ENCODE measurements around the gene EXTL2.

EXTL2 gene

DNA sequence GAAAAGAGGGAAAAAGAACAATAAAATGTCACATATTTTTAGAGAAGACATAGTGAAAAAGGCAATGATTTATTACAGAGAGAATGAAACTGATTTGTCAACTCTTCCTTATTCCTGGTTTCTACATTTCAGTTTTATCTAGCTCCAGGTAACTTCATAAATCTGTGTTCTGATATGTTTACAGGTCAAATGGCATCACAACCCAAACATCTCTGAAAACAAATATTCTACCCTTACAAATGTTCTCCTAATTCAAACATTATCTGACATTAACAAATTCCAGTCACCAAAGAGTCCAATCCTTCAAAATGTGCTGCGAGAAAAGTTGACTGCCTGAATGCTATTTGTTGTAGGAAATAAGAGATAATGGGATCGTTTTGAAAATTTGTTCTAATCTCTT is 20.2 kb downstream of the EXTL2 start:
- Histone ChIP-seq H3K27ac (ENCODE audit: low read length) (no peak overlapping the region), H3K4me2 (ENCODE audit: low read depth, low read length) (no peak overlapping the region), H3K9me2 (replicated peaks; ENCODE audit: insufficient read depth, low read length) (no peaks in the 10 kb centered on the region), H3K4me1 (ENCODE audit: low read length) (no peaks in the 10 kb centered on the region), H3K79me2 (ENCODE audit: low read length) (no peaks in the 10 kb centered on the region), H3K9me3 (replicated peaks; ENCODE audit: insufficient read depth, low read length) (no peaks in the 10 kb centered on the region), H2AFZ (ENCODE audit: low read length) (no peak overlapping the region), H3K27me3 (replicated peaks; ENCODE audit: insufficient read depth, low read length) (no peaks in the 10 kb centered on the region), H3K36me3 (replicated peaks; ENCODE audit: insufficient read depth, low read length) (no peaks in the 10 kb centered on the region), H4K20me1 (ENCODE audit: insufficient read depth, low read length) (no peaks in the 10 kb centered on the region), H3F3A (ENCODE audit: insufficient read depth, low read length) (no peaks in the 10 kb centered on the region), H3K9ac (ENCODE audit: low read length) (no peak overlapping the region), H3K4me3 (ENCODE audit: low read length) (no peak overlapping the region)
- DNase-seq, result no peak
- TF ChIP-seq EZH2 (optimal IDR thresholded peaks at IDR 0.05; ENCODE audit: low read depth, low read length), result no peak
- no peak for TF ChIP-seq EZH2phosphoT487 (IDR thresholded peaks at IDR 0.05; ENCODE audit: low read length)
- TF ChIP-seq, protein P1, sequence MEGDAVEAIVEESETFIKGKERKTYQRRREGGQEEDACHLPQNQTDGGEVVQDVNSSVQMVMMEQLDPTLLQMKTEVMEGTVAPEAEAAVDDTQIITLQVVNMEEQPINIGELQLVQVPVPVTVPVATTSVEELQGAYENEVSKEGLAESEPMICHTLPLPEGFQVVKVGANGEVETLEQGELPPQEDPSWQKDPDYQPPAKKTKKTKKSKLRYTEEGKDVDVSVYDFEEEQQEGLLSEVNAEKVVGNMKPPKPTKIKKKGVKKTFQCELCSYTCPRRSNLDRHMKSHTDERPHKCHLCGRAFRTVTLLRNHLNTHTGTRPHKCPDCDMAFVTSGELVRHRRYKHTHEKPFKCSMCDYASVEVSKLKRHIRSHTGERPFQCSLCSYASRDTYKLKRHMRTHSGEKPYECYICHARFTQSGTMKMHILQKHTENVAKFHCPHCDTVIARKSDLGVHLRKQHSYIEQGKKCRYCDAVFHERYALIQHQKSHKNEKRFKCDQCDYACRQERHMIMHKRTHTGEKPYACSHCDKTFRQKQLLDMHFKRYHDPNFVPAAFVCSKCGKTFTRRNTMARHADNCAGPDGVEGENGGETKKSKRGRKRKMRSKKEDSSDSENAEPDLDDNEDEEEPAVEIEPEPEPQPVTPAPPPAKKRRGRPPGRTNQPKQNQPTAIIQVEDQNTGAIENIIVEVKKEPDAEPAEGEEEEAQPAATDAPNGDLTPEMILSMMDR (IDR thresholded peaks at IDR 0.05; ENCODE audit: low read length), result no peak

DNA sequence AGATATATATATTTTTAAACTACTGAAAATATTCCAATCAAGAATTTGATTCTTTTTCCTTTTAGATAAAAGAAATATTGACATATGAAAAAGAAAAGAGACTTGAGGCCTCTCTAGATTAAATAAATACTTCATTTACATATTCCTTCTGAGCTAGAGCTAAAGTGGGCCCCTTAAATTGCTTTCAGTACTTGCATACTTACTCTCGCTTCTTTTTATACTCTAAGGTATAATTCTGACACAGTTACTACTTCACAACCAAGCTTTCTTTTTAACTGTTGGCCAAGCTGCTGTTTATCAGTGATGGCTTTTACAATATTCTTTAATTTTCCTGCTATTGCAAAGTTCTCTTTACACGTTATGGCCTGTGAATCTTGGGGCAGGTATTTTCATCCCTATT is 24.6 kb downstream of the EXTL2 start:
- no peaks in the 10 kb centered on the region for H3K4me1 ChIP-seq (ENCODE audit: low read length)
- H3K9me2 ChIP-seq (replicated peaks; ENCODE audit: insufficient read depth, low read length), result no peaks in the 10 kb centered on the region
- H3K27me3 ChIP-seq (replicated peaks; ENCODE audit: insufficient read depth, low read length), result no peaks in the 10 kb centered on the region
- TF ChIP-seq, protein P1 (IDR thresholded peaks at IDR 0.05; ENCODE audit: low read length), result no peak
- no peak for TF ChIP-seq EZH2 (optimal IDR thresholded peaks at IDR 0.05; ENCODE audit: low read depth, low read length)
- no peak for TF ChIP-seq EZH2phosphoT487 (IDR thresholded peaks at IDR 0.05; ENCODE audit: low read length)
- H3K79me2 ChIP-seq (ENCODE audit: low read length), result no peaks in the 10 kb centered on the region
- no peak overlapping the region for H2AFZ ChIP-seq (ENCODE audit: low read length)
- H3K27ac ChIP-seq (ENCODE audit: low read length), result no peak overlapping the region
- no peaks in the 10 kb centered on the region for H3K9me3 ChIP-seq (replicated peaks; ENCODE audit: insufficient read depth, low read length)
- no peaks in the 10 kb centered on the region for H3F3A ChIP-seq (ENCODE audit: insufficient read depth, low read length)
- H3K4me2 ChIP-seq (ENCODE audit: low read depth, low read length), result no peak overlapping the region
- no peaks in the 10 kb centered on the region for H4K20me1 ChIP-seq (ENCODE audit: insufficient read depth, low read length)
- H3K4me3 ChIP-seq (ENCODE audit: low read length), result no peak overlapping the region
- no peaks in the 10 kb centered on the region for H3K36me3 ChIP-seq (replicated peaks; ENCODE audit: insufficient read depth, low read length)
- H3K9ac ChIP-seq (ENCODE audit: low read length), result no peak overlapping the region
- no peak for DNase-seq

DNA sequence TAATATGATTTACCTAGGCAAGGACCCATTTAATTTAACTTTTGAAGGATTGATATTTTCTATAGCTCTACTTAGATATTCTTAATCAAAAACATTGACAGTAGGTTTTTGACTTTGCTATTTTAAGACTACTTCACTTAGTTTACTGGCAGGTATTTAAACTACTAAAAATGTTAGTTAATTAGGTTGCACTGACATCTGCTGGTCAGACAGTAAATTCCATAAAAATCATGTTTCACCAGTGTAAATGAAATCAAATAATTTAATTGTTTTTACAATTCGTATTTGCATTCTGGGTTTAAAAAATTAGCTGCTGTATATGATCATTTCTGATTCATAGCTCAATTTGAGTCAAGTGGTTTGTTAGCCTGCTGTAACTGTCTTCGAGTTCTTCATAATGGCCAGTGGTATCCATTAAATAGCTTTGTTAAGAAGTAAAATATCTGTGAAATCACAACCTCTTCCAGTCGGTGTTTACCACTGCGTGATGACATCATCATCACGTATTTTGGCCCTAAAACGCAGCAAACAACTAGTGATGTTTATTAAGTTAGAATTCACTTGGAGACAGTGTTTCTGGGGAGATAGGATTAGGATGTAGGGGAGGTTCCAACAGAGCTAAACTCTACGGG is 26.2 kb downstream of the EXTL2 start:
- no peak overlapping the region for H3K4me3 ChIP-seq (ENCODE audit: low read length)
- H3K4me2 ChIP-seq (ENCODE audit: low read depth, low read length), result no peak overlapping the region

More for the DNA sequence above, 26.2 kb downstream of the EXTL2 start:
- Histone ChIP-seq H3K9me2 (replicated peaks; ENCODE audit: insufficient read depth, low read length) (no peaks in the 10 kb centered on the region), H3K4me1 (ENCODE audit: low read length) (no peaks in the 10 kb centered on the region), H3K79me2 (ENCODE audit: low read length) (no peaks in the 10 kb centered on the region), H3K27me3 (replicated peaks; ENCODE audit: insufficient read depth, low read length) (no peaks in the 10 kb centered on the region), H3K9me3 (replicated peaks; ENCODE audit: insufficient read depth, low read length) (no peaks in the 10 kb centered on the region), H3K9ac (ENCODE audit: low read length) (no peak overlapping the region), H3K36me3 (replicated peaks; ENCODE audit: insufficient read depth, low read length) (no peaks in the 10 kb centered on the region), H3F3A (ENCODE audit: insufficient read depth, low read length) (no peaks in the 10 kb centered on the region), H3K27ac (ENCODE audit: low read length) (no peak overlapping the region), H4K20me1 (ENCODE audit: insufficient read depth, low read length) (no peaks in the 10 kb centered on the region), H2AFZ (ENCODE audit: low read length) (no peak overlapping the region)
- peak; percentile 26 for DNase-seq
- TF ChIP-seq, protein P1 (IDR thresholded peaks at IDR 0.05; ENCODE audit: low read length), result peak; percentile 40
- TF ChIP-seq EZH2 (optimal IDR thresholded peaks at IDR 0.05; ENCODE audit: low read depth, low read length) (no peak), EZH2phosphoT487 (IDR thresholded peaks at IDR 0.05; ENCODE audit: low read length) (no peak)
